Measurements from ENCODE around the gene ERFE. TPM values are rescaled to one million over a fixed set of nuclear protein-coding genes. Genes with fewer than 3 reads are reported as not detected.

ERFE gene
- total RNA-seq, 2 experiments from 2014 or later = 0.07 to 0.39 TPM

DNA sequence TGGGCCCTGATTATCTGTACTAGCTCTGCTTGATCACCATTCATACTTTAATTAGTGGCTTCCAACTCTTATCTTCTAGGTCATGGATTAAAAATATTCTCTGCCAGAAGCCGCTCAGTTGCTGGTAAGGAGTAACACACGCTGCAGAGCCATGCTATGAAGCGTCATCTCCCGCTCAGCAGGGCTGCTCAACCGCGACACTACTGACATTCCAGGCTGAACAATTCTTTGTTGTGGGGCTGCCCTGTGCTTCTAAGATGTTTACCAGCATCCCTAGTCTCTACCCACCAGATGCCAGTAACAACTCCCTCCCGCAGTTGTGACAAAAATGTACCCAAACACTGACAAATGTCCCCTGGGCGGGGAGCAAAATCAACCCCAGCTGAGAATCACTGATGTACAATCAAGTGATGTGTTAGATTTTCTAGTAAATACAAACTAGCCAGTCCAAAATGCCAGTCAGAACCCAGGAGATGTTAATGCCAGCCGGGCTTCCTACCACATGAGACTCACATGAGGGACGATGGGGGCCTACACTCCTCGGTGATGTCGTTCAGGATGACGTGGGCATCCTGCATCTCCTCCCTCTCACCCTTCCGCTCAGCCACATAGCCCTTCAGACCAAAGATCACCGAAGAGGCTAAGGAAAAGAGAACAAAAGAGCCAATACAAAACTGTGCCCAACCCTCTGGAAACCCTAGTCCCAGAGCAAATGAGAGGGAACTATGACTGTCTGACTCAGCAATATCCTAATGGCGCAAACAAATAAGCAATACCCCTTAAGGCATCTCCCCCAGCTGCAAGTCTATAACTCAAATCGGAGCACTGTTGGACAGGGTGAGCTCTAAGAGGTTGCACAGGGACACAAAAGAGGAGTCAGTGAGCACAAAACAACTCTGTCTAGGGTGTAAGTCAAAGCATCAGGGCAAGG lies 29.1 kb downstream of the ERFE start:
- H3K27ac Mint-ChIP-seq = no peak overlapping the region
- H3K36me3 Mint-ChIP-seq (ENCODE audit: low read depth) = peaks cover 72% of the 10 kb centered on the region
- ATAC-seq = no peak
- no peak for DNase-seq
- POLR2A ChIA-PET = no interaction called here
- H3K4me3 Mint-ChIP-seq = no peak overlapping the region
- intact Hi-C loops (cut with DNase I, micrococcal nuclease) = no loop called here
- no peaks in the 10 kb centered on the region for H3K27me3 Mint-ChIP-seq
- peaks cover 3% of the 10 kb centered on the region for H3K4me1 Mint-ChIP-seq
- H3K9me3 Mint-ChIP-seq (ENCODE audit: low read depth) = no peaks in the 10 kb centered on the region
- CTCF ChIA-PET = interaction anchor here (0.7 to 1.3 kb wide), 2 partner anchors 13 to 75 kb away, joined by 3 read pairs; no protein-coding TSS in a partner anchor

DNA sequence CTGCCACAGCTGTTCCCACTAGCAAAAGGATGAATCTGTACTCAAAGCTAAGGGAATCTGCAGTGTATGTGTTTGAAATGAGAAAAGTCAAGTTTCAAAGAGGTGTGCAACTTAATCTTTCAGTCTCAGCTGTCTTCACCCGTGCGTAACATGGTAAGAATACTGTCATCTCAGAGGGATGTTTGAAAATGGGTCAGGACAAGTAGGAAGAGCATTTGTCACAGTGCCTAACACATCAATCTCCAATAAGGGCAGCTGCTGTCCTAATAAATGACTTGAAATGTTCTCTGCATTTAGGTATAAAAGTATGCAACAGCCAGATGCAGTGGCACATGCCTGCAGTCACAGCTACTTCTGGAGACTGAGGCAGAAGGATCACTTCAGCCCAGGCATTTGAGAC lies 31.7 kb downstream of the ERFE start:
- no peaks in the 10 kb centered on the region for H3K9me3 Mint-ChIP-seq (ENCODE audit: low read depth)
- H3K36me3 Mint-ChIP-seq (ENCODE audit: low read depth) = peaks cover 68% of the 10 kb centered on the region

DNA sequence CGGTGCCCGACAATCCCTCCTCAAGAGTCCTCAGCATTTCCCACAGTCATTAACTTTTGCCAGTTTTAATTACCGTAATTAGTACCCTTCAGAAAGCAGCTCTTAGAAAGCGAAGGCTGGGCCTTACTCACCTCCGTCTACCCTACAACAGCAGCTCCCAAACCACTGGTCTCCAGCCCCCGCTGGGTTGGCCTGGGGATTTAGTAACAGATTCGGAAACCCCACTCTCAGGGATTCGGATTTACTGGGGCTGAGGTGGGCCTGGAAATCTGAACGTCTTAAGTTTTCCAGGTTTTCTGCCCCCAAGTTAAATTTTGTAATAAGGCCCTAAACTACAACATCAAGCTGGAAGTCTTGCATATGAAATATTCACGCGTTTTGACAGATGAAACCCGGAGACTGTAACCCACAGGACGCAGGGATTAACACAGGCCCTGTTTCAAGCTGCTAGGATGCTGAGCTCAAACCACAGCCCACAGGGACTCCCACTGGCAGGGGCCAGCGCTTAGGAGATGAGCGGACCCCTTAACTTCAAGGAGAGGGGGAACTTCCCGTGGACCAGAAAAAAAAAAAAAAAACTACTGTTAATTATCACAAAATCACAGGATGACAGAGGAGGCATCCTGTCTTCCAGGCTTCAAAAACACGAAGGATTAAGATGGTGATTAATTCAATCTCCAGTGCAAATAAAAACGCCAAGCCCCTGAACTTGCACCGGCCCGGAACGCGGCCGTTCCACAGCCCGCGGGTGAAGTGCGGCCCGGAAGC lies 43.7 kb downstream of the ERFE start:
- H3K36me3 Mint-ChIP-seq (ENCODE audit: low read depth) = peaks cover 14% of the 10 kb centered on the region
- POLR2A ChIA-PET = interaction anchor here (0.7 kb wide), 1 partner anchor 320 kb away, joined by 3 read pairs; no protein-coding TSS in a partner anchor
- H3K4me1 Mint-ChIP-seq = peaks cover 54% of the 10 kb centered on the region
- no peaks in the 10 kb centered on the region for H3K9me3 Mint-ChIP-seq (ENCODE audit: low read depth)
- no peaks in the 10 kb centered on the region for H3K27me3 Mint-ChIP-seq
- CTCF ChIA-PET = interaction anchor here (1.4 to 1.8 kb wide), 3 partner anchors 13 to 61 kb away, joined by 4 to 7 read pairs (median 5); no protein-coding TSS in a partner anchor
- peak overlapping the region; percentile 84 for H3K27ac Mint-ChIP-seq
- intact Hi-C loops (cut with DNase I, micrococcal nuclease) = loop anchor here (1.0 to 5.0 kb wide), 13 partner anchors 28 to 1115 kb away; partner anchors contain the start of genes ASB1 (in 1 of the 2), COPS8 (in 1 of the 2), ERFE (in 1 of the 2) and HES6 (in 1 of the 2)
- no peak for ATAC-seq
- peak overlapping the region; percentile 83 for H3K4me3 Mint-ChIP-seq
- peak; percentile 28 for DNase-seq

More for the DNA sequence above, 31.7 kb downstream of the ERFE start:
- Mint-ChIP-seq H3K27ac (peak overlapping the region; percentile 63), H3K4me1 (peaks cover under 1% of the 10 kb centered on the region), H3K27me3 (no peaks in the 10 kb centered on the region), H3K4me3 (no peak overlapping the region)
- POLR2A ChIA-PET = interaction anchor here (0.7 kb wide), 1 partner anchor 28 kb away, joined by 8 read pairs; no protein-coding TSS in a partner anchor
- no peak for ATAC-seq
- CTCF ChIA-PET = interaction anchor here (1.6 kb wide), 2 partner anchors 11 to 332 kb away, joined by 4 to 7 read pairs; no protein-coding TSS in a partner anchor
- intact Hi-C loops (cut with DNase I, micrococcal nuclease) = no loop called here
- DNase-seq = no peak

DNA sequence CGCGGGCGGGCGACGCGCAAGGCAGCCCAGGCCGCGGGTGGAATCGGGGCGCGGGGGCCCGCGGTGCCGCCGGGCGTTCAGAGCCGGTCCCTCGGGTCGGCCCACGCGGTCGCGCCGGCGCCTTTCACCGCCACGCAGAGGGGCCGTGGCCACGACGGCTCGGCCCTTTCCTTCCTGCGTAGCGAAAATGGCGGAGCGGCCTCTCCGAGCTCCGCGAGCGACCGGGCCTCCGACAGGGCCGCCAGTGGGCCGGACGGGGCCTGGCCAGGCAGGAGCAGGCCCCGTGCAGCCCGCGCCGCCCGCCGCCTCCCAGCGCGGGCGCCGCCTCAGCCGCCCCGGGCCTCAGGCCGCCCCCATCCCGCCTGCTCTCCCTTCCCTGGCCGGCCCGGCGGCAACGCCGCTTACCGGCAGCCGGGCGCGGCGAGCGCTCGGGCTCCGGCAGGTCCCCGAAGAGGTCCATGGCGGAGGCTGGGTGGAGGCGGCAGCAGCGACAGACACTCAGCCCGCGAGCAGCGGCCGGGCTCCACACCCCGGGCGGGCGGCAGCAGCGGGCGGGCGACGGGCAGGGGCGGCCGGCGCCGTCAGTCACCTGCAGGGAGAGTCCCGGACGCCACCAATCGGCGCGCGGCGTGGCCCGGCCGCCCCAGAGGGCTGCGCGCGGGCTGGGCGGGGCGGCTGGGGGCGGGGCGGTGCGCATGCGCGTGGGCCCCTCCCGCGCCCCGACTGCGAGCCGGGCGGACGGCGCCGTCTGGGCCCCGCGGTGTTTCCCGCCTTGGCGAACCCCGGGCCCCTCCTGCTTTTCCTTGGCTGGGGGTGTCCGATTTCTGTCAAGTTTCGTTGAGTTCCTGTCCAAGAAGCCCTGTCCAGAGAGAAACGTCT lies 44.6 kb downstream of the ERFE start, which contains the start of gene ILKAP:
TSS of gene ILKAP (minus strand) at position 602 of the 879 bp plus-strand sequence. CDS start at position 460, 142 bp downstream.
- ATAC-seq (peak; percentile 98), DNase-seq (peak; percentile 95)
- intact Hi-C loops (cut with DNase I, micrococcal nuclease) = loop anchor here (1.0 to 5.0 kb wide), 13 partner anchors 27 to 1116 kb away; partner anchors contain the start of genes ASB1 (in 1 of the 2), COPS8 (in 1 of the 2), ERFE (in 1 of the 2) and HES6 (in 1 of the 2)
- Mint-ChIP-seq H3K27ac (peak within 1 kb of the TSS; percentile 87), H3K27me3 (no peaks in the 10 kb centered on the region), H3K4me3 (peak within 1 kb of the TSS; percentile 83), H3K4me1 (peaks cover 46% of the 10 kb centered on the region), H3K36me3 (ENCODE audit: low read depth) (peaks cover 14% of the 10 kb centered on the region), H3K9me3 (ENCODE audit: low read depth) (no peaks in the 10 kb centered on the region)
- POLR2A ChIA-PET = interaction anchor here (0.7 kb wide), 1 partner anchor 320 kb away, joined by 3 read pairs; no protein-coding TSS in a partner anchor
- CTCF ChIA-PET = interaction anchor here (0.6 to 1.8 kb wide), 4 partner anchors 36 to 621 kb away, joined by 3 to 5 read pairs (median 4); no protein-coding TSS in a partner anchor

DNA sequence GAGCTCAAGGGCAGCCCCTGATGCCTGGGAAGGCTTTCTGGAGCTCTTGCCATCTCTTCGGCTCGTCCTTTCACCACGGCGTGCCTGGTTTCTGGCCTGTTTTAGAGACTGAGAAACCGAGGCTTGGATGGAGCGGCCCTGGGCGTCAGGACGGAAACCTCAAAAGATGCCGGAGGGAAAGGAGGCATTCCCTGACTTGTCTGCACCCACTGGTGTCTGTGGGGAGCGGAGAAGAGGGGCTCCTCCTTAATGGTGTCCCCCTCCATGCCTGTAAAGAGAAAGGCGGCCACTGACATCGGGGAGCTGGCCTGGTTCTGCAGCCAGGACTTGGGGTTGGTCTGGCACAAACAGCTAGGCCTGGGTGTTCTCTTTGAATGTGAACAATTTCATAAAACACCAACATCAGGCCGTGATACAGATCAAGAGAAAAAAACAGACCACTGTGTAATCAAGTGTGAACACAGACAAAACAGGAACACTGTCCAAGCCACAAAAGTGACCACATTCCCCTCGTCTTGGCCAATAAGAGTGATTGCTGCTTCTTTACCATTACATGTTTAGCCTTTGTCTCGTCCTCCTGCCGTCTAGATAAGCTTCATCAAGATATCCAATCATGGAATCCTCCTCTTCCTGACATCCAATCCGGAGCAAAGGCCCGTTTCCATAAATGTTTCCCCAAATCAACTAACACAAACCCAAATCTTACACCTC lies 45.4 kb downstream of the ERFE start:
- Mint-ChIP-seq H3K4me3 (peak overlapping the region; percentile 70), H3K27me3 (no peaks in the 10 kb centered on the region), H3K36me3 (ENCODE audit: low read depth) (peaks cover 14% of the 10 kb centered on the region), H3K9me3 (ENCODE audit: low read depth) (no peaks in the 10 kb centered on the region), H3K4me1 (peaks cover 38% of the 10 kb centered on the region), H3K27ac (peak overlapping the region; percentile 87)
- ChIA-PET POLR2A (no interaction called here), CTCF (interaction anchor here (0.6 to 0.7 kb wide), 2 partner anchors 236 to 622 kb away, joined by 3 read pairs; no protein-coding TSS in a partner anchor)
- DNase-seq = no peak
- intact Hi-C loops (cut with DNase I, micrococcal nuclease) = loop anchor here (1.0 to 5.0 kb wide), 13 partner anchors 27 to 1117 kb away; partner anchors contain the start of genes ASB1 (in 1 of the 2), COPS8 (in 1 of the 2), ERFE (in 1 of the 2) and HES6 (in 1 of the 2)
- ATAC-seq = peak; percentile 9

DNA sequence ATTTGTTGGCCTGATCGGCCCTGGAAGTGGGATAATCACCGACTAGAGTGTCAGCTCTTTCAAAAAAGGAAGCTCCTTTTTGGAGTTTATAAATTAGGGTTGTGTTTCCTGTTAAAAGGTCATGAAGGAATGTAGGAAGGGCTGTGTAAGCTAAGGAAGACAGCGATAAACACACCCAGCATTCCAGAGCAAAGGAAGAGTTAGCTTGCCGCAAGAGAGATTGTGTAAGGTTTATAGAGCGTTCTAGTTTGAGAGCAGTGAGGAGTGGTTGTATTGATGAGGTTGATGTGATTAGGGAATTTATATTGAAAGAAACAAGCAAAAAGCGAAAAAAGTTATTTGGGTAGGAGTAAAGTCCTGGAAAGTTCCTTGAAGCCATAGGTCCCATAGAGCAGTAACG lies 48.2 kb downstream of the ERFE start:
- peaks cover 2% of the 10 kb centered on the region for H3K27me3 Mint-ChIP-seq
- no peak for ATAC-seq
- intact Hi-C loops (cut with DNase I, micrococcal nuclease) = no loop called here

DNA sequence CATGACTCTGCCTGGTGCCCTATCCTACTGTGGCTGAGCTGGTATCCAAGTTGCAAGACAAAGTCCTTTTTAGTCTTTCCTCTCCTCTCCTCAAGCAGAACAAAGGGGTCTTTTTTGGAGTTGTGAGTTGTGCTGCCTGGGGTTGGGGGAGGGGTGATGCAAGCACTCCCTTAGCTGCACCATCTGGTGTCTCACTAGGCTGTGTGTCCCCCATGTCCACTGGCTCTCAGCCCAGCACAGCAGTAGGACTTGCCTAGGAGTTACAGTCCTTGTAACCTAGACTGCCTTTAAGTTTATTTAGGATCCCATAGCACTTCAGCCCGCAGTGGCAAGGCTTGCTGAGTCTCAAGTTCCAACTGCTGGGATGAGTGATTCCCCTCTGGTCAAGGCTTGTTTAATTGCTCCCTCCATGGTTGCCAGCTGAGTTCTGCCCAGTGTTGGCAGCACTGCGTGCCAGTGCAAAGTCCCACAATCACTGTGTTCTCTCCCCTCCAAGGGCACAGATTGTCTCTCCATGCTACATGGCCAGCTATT lies 57.9 kb downstream of the ERFE start:
- Mint-ChIP-seq H3K27ac (no peak overlapping the region), H3K27me3 (peaks cover 12% of the 10 kb centered on the region), H3K9me3 (ENCODE audit: low read depth) (no peaks in the 10 kb centered on the region), H3K4me1 (no peaks in the 10 kb centered on the region), H3K4me3 (no peak overlapping the region), H3K36me3 (ENCODE audit: low read depth) (no peaks in the 10 kb centered on the region)
- POLR2A ChIA-PET = no interaction called here
- ATAC-seq (no peak), DNase-seq (no peak)
- CTCF ChIA-PET = interaction anchor here (0.6 kb wide), 1 partner anchor 587 kb away, joined by 4 read pairs; no protein-coding TSS in a partner anchor
- intact Hi-C loops (cut with DNase I, micrococcal nuclease) = no loop called here

More for the DNA sequence above, 48.2 kb downstream of the ERFE start:
- peaks cover 11% of the 10 kb centered on the region for H3K4me1 Mint-ChIP-seq
- no peak overlapping the region for H3K4me3 Mint-ChIP-seq
- no peaks in the 10 kb centered on the region for H3K9me3 Mint-ChIP-seq (ENCODE audit: low read depth)
- peaks cover 6% of the 10 kb centered on the region for H3K36me3 Mint-ChIP-seq (ENCODE audit: low read depth)
- ChIA-PET CTCF (interaction anchor here (0.6 to 2.1 kb wide), 2 partner anchors 15 to 20 kb away, joined by 3 to 6 read pairs; no protein-coding TSS in a partner anchor), POLR2A (no interaction called here)
- no peak for DNase-seq
- H3K27ac Mint-ChIP-seq = no peak overlapping the region

Data from activated CD4-positive, alpha-beta T cell treated with anti-CD3 and anti-CD28 coated beads for 36 hours (primary cell).